ENCODE data around the gene CPEB3.

Gene CPEB3

GRCh38 chr10:92111336-92111939 lies 179.4 kb downstream of the CPEB3 start:
- DNase-seq (no peak), ATAC-seq (replicated peaks) (no peak)
- Mint-ChIP-seq H3K27me3 (no peaks in the 10 kb centered on the region), H3K27ac (no peak overlapping the region), H3K4me3 (no peak overlapping the region), H3K36me3 (ENCODE audit: insufficient read depth) (no peaks in the 10 kb centered on the region), H3K9me3 (no peaks in the 10 kb centered on the region), H3K4me1 (ENCODE audit: low read depth in 2 of 2) (peaks cover 0 to 4% of the 10 kb centered on the region in 2 donors)

GRCh38 chr10:92110039-92110794 lies 180.7 kb downstream of the CPEB3 start:
- Mint-ChIP-seq H3K9me3 (no peaks in the 10 kb centered on the region), H3K4me1 (ENCODE audit: low read depth in 2 of 2) (peaks cover 3 to 4% of the 10 kb centered on the region in 2 donors), H3K36me3 (ENCODE audit: insufficient read depth) (no peaks in the 10 kb centered on the region), H3K27me3 (no peaks in the 10 kb centered on the region), H3K27ac (no peak overlapping the region), H3K4me3 (no peak overlapping the region)
- no peak for ATAC-seq (replicated peaks)
- DNase-seq: no peak

GRCh38 chr10:92108747-92109146 lies 182.1 kb downstream of the CPEB3 start:
- Mint-ChIP-seq H3K27me3 (no peaks in the 10 kb centered on the region), H3K4me3 (no peak overlapping the region), H3K36me3 (ENCODE audit: insufficient read depth) (no peaks in the 10 kb centered on the region), H3K9me3 (no peaks in the 10 kb centered on the region), H3K4me1 (ENCODE audit: low read depth in 2 of 2) (peaks cover 0 to 3% of the 10 kb centered on the region in 2 donors), H3K27ac (no peak overlapping the region)
- ATAC-seq (replicated peaks) (no peak), DNase-seq (no peak)

- Mint-ChIP-seq H3K9me3 (no peaks in the 10 kb centered on the region), H3K27me3 (no peaks in the 10 kb centered on the region), H3K4me3 (no peak overlapping the region), H3K4me1 (ENCODE audit: low read depth in 2 of 2) (peaks cover 1 to 3% of the 10 kb centered on the region in 2 donors), H3K36me3 (ENCODE audit: insufficient read depth) (no peaks in the 10 kb centered on the region), H3K27ac (no peak overlapping the region)
- ATAC-seq (replicated peaks) (no peak), DNase-seq (no peak)
Measured at GRCh38 chr10:92108120-92108519, 182.8 kb downstream of the CPEB3 start.

- no peak for ATAC-seq (replicated peaks)
- H3K27me3 Mint-ChIP-seq: no peaks in the 10 kb centered on the region
Measured at GRCh38 chr10:92103376-92104090, 187.3 kb downstream of the CPEB3 start.

GRCh38 chr10:92102601-92103213 lies 188.2 kb downstream of the CPEB3 start:
- Mint-ChIP-seq H3K4me1 (ENCODE audit: low read depth in 2 of 2) (peaks cover 16 to 17% of the 10 kb centered on the region in 2 donors), H3K9me3 (no peaks in the 10 kb centered on the region), H3K27me3 (no peaks in the 10 kb centered on the region), H3K4me3 (no peak overlapping the region), H3K36me3 (ENCODE audit: insufficient read depth) (no peaks in the 10 kb centered on the region), H3K27ac (peak overlapping the region in 1 of 2 donors; percentile 70)
- ATAC-seq (replicated peaks) (no peak), DNase-seq (no peak)

More at GRCh38 chr10:92103376-92104090, 187.3 kb downstream of the CPEB3 start:
- peaks cover 16 to 17% of the 10 kb centered on the region in 2 donors for H3K4me1 Mint-ChIP-seq (ENCODE audit: low read depth in 2 of 2)
- DNase-seq: no peak
- H3K36me3 Mint-ChIP-seq (ENCODE audit: insufficient read depth): no peaks in the 10 kb centered on the region
- H3K9me3 Mint-ChIP-seq: no peaks in the 10 kb centered on the region
- H3K4me3 Mint-ChIP-seq: no peak overlapping the region
- no peak overlapping the region for H3K27ac Mint-ChIP-seq

GRCh38 chr10:92094960-92095359 lies 195.9 kb downstream of the CPEB3 start:
- H3K36me3 Mint-ChIP-seq (ENCODE audit: insufficient read depth): no peaks in the 10 kb centered on the region
- H3K4me1 Mint-ChIP-seq (ENCODE audit: low read depth in 2 of 2): peaks cover 0 to 5% of the 10 kb centered on the region in 2 donors
- ATAC-seq (replicated peaks): no peak
- DNase-seq: no peak
- no peak overlapping the region for H3K4me3 Mint-ChIP-seq
- H3K27ac Mint-ChIP-seq: no peak overlapping the region
- no peaks in the 10 kb centered on the region for H3K9me3 Mint-ChIP-seq
- H3K27me3 Mint-ChIP-seq: no peaks in the 10 kb centered on the region

GRCh38 chr10:92091965-92092364 lies 198.9 kb downstream of the CPEB3 start:
- H3K4me1 Mint-ChIP-seq (ENCODE audit: low read depth in 2 of 2): peaks cover 0 to 5% of the 10 kb centered on the region in 2 donors
- H3K27me3 Mint-ChIP-seq: no peaks in the 10 kb centered on the region
- peak overlapping the region in 1 of 2 donors; percentile 22 for H3K27ac Mint-ChIP-seq
- no peaks in the 10 kb centered on the region for H3K9me3 Mint-ChIP-seq
- no peak for DNase-seq
- H3K36me3 Mint-ChIP-seq (ENCODE audit: insufficient read depth): no peaks in the 10 kb centered on the region
- H3K4me3 Mint-ChIP-seq: no peak overlapping the region
- ATAC-seq (replicated peaks): no peak

GRCh38 chr10:92087750-92088395 lies 203.0 kb downstream of the CPEB3 start:
- DNase-seq: peak; percentile 24 to 46 (median 29)
- peak; percentile 92 for ATAC-seq (replicated peaks)
- H3K27ac Mint-ChIP-seq: peak overlapping the region in 1 of 2 donors; percentile 70
- no peaks in the 10 kb centered on the region for H3K27me3 Mint-ChIP-seq
- H3K4me1 Mint-ChIP-seq (ENCODE audit: low read depth in 2 of 2): no peaks in the 10 kb centered on the region
- no peaks in the 10 kb centered on the region for H3K9me3 Mint-ChIP-seq
- H3K4me3 Mint-ChIP-seq: no peak overlapping the region
- no peaks in the 10 kb centered on the region for H3K36me3 Mint-ChIP-seq (ENCODE audit: insufficient read depth)

- H3K27ac Mint-ChIP-seq: no peak overlapping the region
- H3K27me3 Mint-ChIP-seq: no peaks in the 10 kb centered on the region
- peaks cover 12% of the 10 kb centered on the region for H3K36me3 Mint-ChIP-seq (ENCODE audit: insufficient read depth)
- no peaks in the 10 kb centered on the region for H3K9me3 Mint-ChIP-seq
- ATAC-seq (replicated peaks): no peak
- no peaks in the 10 kb centered on the region for H3K4me1 Mint-ChIP-seq (ENCODE audit: low read depth in 2 of 2)
- H3K4me3 Mint-ChIP-seq: no peak overlapping the region
- DNase-seq: no peak
Measured at GRCh38 chr10:92082583-92083280, 208.1 kb downstream of the CPEB3 start.

- H3K9me3 Mint-ChIP-seq: no peaks in the 10 kb centered on the region
- H3K4me1 Mint-ChIP-seq (ENCODE audit: low read depth in 2 of 2): no peaks in the 10 kb centered on the region
- no peak overlapping the region for H3K27ac Mint-ChIP-seq
- H3K4me3 Mint-ChIP-seq: no peak overlapping the region
- ATAC-seq (replicated peaks): no peak
- peaks cover 15% of the 10 kb centered on the region for H3K36me3 Mint-ChIP-seq (ENCODE audit: insufficient read depth)
- no peak for DNase-seq
- H3K27me3 Mint-ChIP-seq: no peaks in the 10 kb centered on the region
Measured at GRCh38 chr10:92081641-92082040, 209.2 kb downstream of the CPEB3 start.

- H3K27me3 Mint-ChIP-seq: no peaks in the 10 kb centered on the region
- ATAC-seq (replicated peaks): no peak
- no peak overlapping the region for H3K4me3 Mint-ChIP-seq
- peaks cover 15% of the 10 kb centered on the region for H3K36me3 Mint-ChIP-seq (ENCODE audit: insufficient read depth)
- no peak overlapping the region for H3K27ac Mint-ChIP-seq
- DNase-seq: no peak
- H3K4me1 Mint-ChIP-seq (ENCODE audit: low read depth in 2 of 2): no peaks in the 10 kb centered on the region
- H3K9me3 Mint-ChIP-seq: no peaks in the 10 kb centered on the region
Measured at GRCh38 chr10:92080244-92080643, 210.6 kb downstream of the CPEB3 start.
